NT2/D1 (cell line): ENCODE data around the gene NECTIN4.

Source experiments
- SUZ12 ChIP-seq: IDR thresholded peaks from 2 replicates; pipeline ENCODE4 v1.6.1; 2011; ENCODE audit not compliant: insufficient read length, insufficient read depth; ENCODE audit errors: extremely low read depth
- YY1 ChIP-seq: IDR thresholded peaks from 2 replicates; pipeline ENCODE4 v1.6.1; 2011; ENCODE audit not compliant: insufficient read length, insufficient read depth
- ZNF274 ChIP-seq: IDR thresholded peaks from 2 replicates; pipeline ENCODE4 v1.6.1; 2011; ENCODE audit warnings: mild to moderate bottlenecking, low read depth, low read length

GRCh38 chr1:161037661-161038522, 51.5 kb downstream of the NECTIN4 start:
- TF ChIP-seq SUZ12, result no peak
- TF ChIP-seq YY1, result no peak
- no peak for TF ChIP-seq ZNF274
